K562 (cell line): ENCODE data around the gene LRRC59. TPM values are rescaled to one million over a fixed set of nuclear protein-coding genes. Genes with fewer than 3 reads are reported as not detected.

Experiments
- MGA ChIP-seq: fragments of 450-650 bp; IDR thresholded peaks from 2 replicates; pipeline ENCODE4 v1.6.1; 2016; ENCODE audit warnings: mild to moderate bottlenecking, moderate library complexity
- polyA plus RNA-seq, 8 experiments: library from polyadenylated mRNA; depleted of rRNA in 4 of 8; stranded (reverse) in 5 of 8; unstranded in 3 of 8; fragments of >200 nt; fragmentation: Nextera tagmentation in 2 of 8; fragmentation: Illumina TruSeq in 1 of 8; extraction: Ambion mirVana in 2 of 8; extraction: Trizol in 1 of 8; gene quantifications; 2 replicates each; pipeline versions ENCODE4 v1.2.1 to v1.2.3, GENCODE V29; 2011 to 2014; ENCODE audit warnings: inconsistent platforms in 1 of 8, missing spikeins in 1 of 8
- total RNA-seq, 7 experiments: library from RNA; depleted of rRNA in 6 of 7; stranded (reverse); fragments of >200 nt in 6 of 7; fragmentation: Illumina TruSeq in 2 of 7; extraction: Trizol in 2 of 7; gene quantifications; 2 replicates each; pipeline versions ENCODE4 v1.2.1 to v1.2.3, GENCODE V29; 2011 to 2021; ENCODE audit warnings: low replicate concordance in 1 of 7

LRRC59 gene
- total and polyA plus RNA-seq, 9 of the 15 experiments (the other 6 are each of a cell fraction or from before 2014, with no cell fraction given), result 27.8 to 244 (median 154) TPM

DNA sequence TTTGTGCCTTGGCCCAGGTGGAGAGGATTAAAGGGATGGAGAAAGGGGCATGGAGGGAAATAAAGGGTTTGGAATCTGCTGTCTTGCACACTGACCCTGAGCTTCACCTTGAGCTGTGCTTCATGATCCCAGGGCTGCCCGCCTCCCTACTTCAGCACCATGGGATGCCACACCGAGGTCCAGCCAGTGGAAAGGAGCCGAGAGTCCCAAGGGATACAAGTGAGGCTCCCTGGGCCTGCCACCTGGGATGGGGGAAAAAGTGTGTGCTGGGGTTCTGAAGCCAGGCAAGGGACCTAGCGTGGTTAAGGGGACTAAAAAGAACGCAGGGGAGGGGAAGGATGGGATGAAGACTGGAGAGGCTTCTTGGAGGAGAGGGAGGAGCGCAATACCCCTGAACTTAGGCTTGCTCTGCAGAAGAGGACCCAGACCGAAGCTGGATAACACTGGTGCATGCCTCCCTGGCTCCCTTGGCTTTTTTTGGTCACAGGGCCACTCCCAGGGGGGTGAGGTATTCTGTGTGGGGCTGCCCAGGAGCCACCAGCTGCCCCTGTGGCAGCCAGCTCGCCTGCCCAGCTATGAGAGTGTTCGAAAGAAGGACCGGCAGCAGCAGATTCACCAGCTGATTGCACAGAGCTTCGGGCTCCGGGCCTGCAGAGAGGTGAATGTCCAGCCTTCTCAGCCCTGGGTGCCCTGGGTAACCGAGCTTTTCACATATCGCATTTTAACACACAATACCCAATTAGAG is 31.5 kb downstream of the LRRC59 start (continued):
- no peak for TF ChIP-seq MGA
